DOHH2 (cell line): ENCODE measurements around the gene CYBA.

ENCODE experiments used
- EZH2phosphoT487 ChIP-seq: fragments of 200-600 bp; sonication (generic); IDR thresholded peaks from 2 replicates; pipeline ENCODE4 v1.6.1; 2017; ENCODE audit warnings: borderline replicate concordance, mild to moderate bottlenecking, antibody characterized with exemption, low read length, moderate library complexity, mixed read lengths
- TF ChIP-seq, protein P1 (sequence below): fragments of 200-600 bp; sonication (generic); IDR thresholded peaks from one replicate; pipeline ENCODE4 v1.5.1; 2014; ENCODE audit warnings: antibody characterized with exemption, mild to moderate bottlenecking, low read depth, low read length; ENCODE audit not compliant: poor library complexity, severe bottlenecking

DNA sequence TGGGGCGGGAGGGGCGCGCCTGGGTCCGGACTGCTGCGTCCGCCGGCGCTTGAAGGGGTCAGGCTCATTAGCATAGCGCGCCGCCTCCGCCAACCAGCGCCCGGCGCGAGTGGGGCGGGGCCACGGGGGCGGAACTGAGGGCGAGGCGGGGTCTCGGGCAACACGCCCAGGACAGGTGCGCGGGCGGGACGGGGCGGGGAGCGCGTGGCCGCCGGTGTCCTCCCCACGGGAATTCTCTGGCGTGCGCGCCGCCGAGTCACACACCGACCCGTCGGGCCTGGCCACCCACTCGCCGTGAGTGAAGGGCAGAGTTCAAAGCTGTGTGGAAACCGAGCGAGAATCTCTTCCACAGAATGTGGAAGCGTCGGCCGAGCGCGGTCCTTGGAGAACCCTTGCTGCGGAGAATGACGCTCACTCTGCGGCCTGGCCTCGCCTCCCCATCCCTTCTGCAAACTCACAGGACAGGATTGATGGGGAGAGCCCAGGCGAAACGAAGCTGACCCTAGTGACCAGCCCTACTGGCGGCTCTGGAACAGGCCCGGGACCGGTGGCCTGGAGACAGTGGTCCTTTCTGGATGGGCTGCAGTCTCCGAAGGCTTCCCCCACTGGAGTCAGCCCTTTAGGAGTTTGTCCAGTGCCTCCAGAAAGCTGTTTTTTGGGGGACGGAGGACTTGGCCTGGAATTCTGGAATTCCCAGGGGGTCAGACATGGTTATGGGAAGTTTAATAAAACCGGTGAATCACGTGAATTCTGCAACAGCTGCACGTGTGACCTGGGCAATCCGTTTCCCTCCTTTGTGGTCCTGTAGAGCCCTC is 35.8 kb upstream of the CYBA start, which contains the start of gene SNAI3:
- TF ChIP-seq, protein P1, sequence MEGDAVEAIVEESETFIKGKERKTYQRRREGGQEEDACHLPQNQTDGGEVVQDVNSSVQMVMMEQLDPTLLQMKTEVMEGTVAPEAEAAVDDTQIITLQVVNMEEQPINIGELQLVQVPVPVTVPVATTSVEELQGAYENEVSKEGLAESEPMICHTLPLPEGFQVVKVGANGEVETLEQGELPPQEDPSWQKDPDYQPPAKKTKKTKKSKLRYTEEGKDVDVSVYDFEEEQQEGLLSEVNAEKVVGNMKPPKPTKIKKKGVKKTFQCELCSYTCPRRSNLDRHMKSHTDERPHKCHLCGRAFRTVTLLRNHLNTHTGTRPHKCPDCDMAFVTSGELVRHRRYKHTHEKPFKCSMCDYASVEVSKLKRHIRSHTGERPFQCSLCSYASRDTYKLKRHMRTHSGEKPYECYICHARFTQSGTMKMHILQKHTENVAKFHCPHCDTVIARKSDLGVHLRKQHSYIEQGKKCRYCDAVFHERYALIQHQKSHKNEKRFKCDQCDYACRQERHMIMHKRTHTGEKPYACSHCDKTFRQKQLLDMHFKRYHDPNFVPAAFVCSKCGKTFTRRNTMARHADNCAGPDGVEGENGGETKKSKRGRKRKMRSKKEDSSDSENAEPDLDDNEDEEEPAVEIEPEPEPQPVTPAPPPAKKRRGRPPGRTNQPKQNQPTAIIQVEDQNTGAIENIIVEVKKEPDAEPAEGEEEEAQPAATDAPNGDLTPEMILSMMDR = no peak
- no peak for TF ChIP-seq EZH2phosphoT487
